Prostate gland (tissue), 2 donors: Measurements from ENCODE around the gene SCAMP4.

Experiments
- CTCF ChIP-seq, 4 experiments: fragments of 200-600 bp in 2 of 4; fragments of 450-650 bp in 2 of 4; sonication (generic) in 2 of 4; IDR thresholded peaks; 1 replicate in 3 of 4; 2 replicates in 1 of 4; pipeline ENCODE4 v1.5.1; 2016 to 2019; ENCODE audit warnings: antibody characterized with exemption in 4 of 4, mild to moderate bottlenecking in 2 of 4, moderate library complexity in 2 of 4
- POLR2A ChIP-seq: fragments of 450-650 bp; IDR thresholded peaks from one replicate; pipeline ENCODE4 v1.6.1; 2016; ENCODE audit warnings: antibody characterized with exemption, mild to moderate bottlenecking
- POLR2AphosphoS5 ChIP-seq: sonication (generic); formaldehyde crosslinking; IDR thresholded peaks from one replicate; pipeline ENCODE4 v1.6.1; 2017; ENCODE audit warnings: antibody characterized with exemption

DNA sequence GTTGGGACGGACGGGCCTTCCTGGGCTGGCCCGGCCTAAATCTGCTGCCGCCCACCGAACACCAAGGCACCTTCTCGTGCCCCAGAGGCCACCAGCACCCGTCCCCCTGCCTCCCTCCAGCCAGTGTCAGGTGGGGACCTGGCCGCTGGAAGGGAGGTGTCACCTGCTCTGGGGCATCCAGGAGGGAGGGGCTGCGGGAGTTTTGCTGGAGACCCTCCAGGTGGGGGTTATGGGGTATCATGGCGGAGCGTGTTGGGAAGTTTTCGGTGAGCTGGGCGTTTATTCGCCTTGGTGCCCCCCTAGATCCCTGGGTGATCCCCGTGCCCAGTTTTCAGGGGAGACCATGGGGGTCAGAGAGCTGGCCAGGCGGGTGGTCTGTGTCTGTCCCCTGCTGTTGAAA lies 45.4 kb downstream of the SCAMP4 start:
- TF ChIP-seq CTCF (IDR thresholded peaks at IDR 0.05) (no peak), POLR2A (no peak), POLR2AphosphoS5 (no peak)
